MM.1S (cell line): Measurements from ENCODE around the gene MCM7.

Experiments
- DNase-seq: peaks from one replicate; pipeline ENCODE4 v3.0.0-alpha.2; 2015
- H2AFZ ChIP-seq: fragments of 300-600 bp; sonication (generic); 2 replicates; pipeline ENCODE4 v1.6.0; 2016; ENCODE audit warnings: antibody characterized with exemption, low read length
- H3F3A ChIP-seq: fragments of 300-600 bp; sonication (generic); 2 replicates; pipeline ENCODE4 v1.6.1; 2016; ENCODE audit warnings: mild to moderate bottlenecking, antibody characterized with exemption, low read length, moderate library complexity, mixed read lengths; ENCODE audit not compliant: insufficient read depth
- H3K27ac ChIP-seq: fragments of 300-600 bp; sonication (generic); 2 replicates; pipeline ENCODE4 v1.5.1; 2016; ENCODE audit warnings: mild to moderate bottlenecking, low read length
- H3K27me3 ChIP-seq: fragments of 300-600 bp; sonication (generic); replicated peaks from 2 replicates; pipeline ENCODE4 v1.6.0; 2016; ENCODE audit warnings: low read length; ENCODE audit not compliant: insufficient read depth
- H3K36me3 ChIP-seq: fragments of 300-600 bp; sonication (generic); replicated peaks from 2 replicates; pipeline ENCODE4 v1.6.1; 2016; ENCODE audit warnings: mild to moderate bottlenecking, low read length, mixed read lengths; ENCODE audit not compliant: insufficient read depth
- H3K4me1 ChIP-seq: fragments of 300-600 bp; sonication (generic); 2 replicates; pipeline ENCODE4 v1.6.1; 2016; ENCODE audit warnings: low read length, mixed read lengths
- H3K4me2 ChIP-seq: fragments of 300-600 bp; sonication (generic); 2 replicates; pipeline ENCODE4 v1.6.0; 2016; ENCODE audit warnings: low read depth, low read length
- H3K4me3 ChIP-seq: fragments of 300-600 bp; sonication (generic); 2 replicates; pipeline ENCODE4 v1.5.1; 2016; ENCODE audit warnings: low read length, mixed read lengths
- H3K79me2 ChIP-seq: fragments of 300-600 bp; sonication (generic); 2 replicates; pipeline ENCODE4 v1.6.1; 2016; ENCODE audit warnings: mixed run types, low read length, mixed read lengths
- H3K9ac ChIP-seq: fragments of 300-600 bp; sonication (generic); 2 replicates; pipeline ENCODE4 v1.6.1; 2016; ENCODE audit warnings: low read length, mixed read lengths
- H3K9me2 ChIP-seq: fragments of 300-600 bp; sonication (generic); replicated peaks from 2 replicates; pipeline ENCODE4 v1.6.1; 2016; ENCODE audit warnings: mild to moderate bottlenecking, low read length, mixed read lengths; ENCODE audit not compliant: insufficient read depth
- H3K9me3 ChIP-seq: fragments of 300-600 bp; sonication (generic); replicated peaks from 2 replicates; pipeline ENCODE4 v1.6.1; 2016; ENCODE audit warnings: mild to moderate bottlenecking, low read length, mixed read lengths; ENCODE audit not compliant: insufficient read depth
- H4K20me1 ChIP-seq: fragments of 300-600 bp; sonication (generic); 2 replicates; pipeline ENCODE4 v1.6.1; 2016; ENCODE audit warnings: mild to moderate bottlenecking, low read length, moderate library complexity, mixed read lengths; ENCODE audit not compliant: insufficient read depth
- CTCF ChIP-seq: fragments of 300-600 bp; sonication (generic); IDR thresholded peaks from 2 replicates; pipeline ENCODE4 v1.5.1; 2016; ENCODE audit warnings: antibody characterized with exemption, low read length, mixed read lengths
- EZH2 ChIP-seq: fragments of 300-600 bp; sonication (generic); optimal IDR thresholded peaks from 2 replicates; pipeline ENCODE3; 2017; ENCODE audit warnings: low read depth, mild to moderate bottlenecking, antibody characterized with exemption, low read length, mixed read lengths
- EZH2phosphoT487 ChIP-seq: fragments of 300-600 bp; sonication (generic); IDR thresholded peaks from 2 replicates; pipeline ENCODE4 v1.6.1; 2018; ENCODE audit warnings: antibody characterized with exemption, low read length

The MCM7 gene

GRCh38 chr7:100101016-100101862 lies at the start of gene MCM7, which contains the start of gene AP4M1:
MCM7 (minus strand) TSS chr7:100101397; CDS start chr7:100101294, 103 bp downstream.
AP4M1 (plus strand) TSS chr7:100101643; CDS start chr7:100101715, 72 bp downstream.
- no peak for TF ChIP-seq CTCF
- peak within 1 kb of the TSS; percentile 50; the same call in 1 of the 2 replicates for H2AFZ ChIP-seq
- H3K9me2 ChIP-seq: no peaks in the 10 kb centered on the region
- peaks cover 4% of the 10 kb centered on the region; the same call in 1 of the 2 replicates for H3F3A ChIP-seq
- peaks cover 9% of the 10 kb centered on the region; the same call in 1 of the 2 replicates for H4K20me1 ChIP-seq
- DNase-seq: peak; percentile 99
- peak within 1 kb of the TSS; percentile 100 for H3K9ac ChIP-seq
- H3K36me3 ChIP-seq: peaks cover 24% of the 10 kb centered on the region
- no peaks in the 10 kb centered on the region for H3K9me3 ChIP-seq
- H3K4me1 ChIP-seq: peaks cover 12% of the 10 kb centered on the region
- peaks cover 50% of the 10 kb centered on the region for H3K79me2 ChIP-seq
- H3K27ac ChIP-seq: peak within 1 kb of the TSS; percentile 95
- no peaks in the 10 kb centered on the region for H3K27me3 ChIP-seq
- H3K4me3 ChIP-seq: peak within 1 kb of the TSS; percentile 98
- peak within 1 kb of the TSS; percentile 92 for H3K4me2 ChIP-seq

GRCh38 chr7:100148559-100149328 lies 47.5 kb upstream of the MCM7 start, which contains the start of gene LAMTOR4:
LAMTOR4 (plus strand) TSS chr7:100148918; CDS start chr7:100148973, 55 bp downstream.
- H3K4me1 ChIP-seq: peaks cover 10% of the 10 kb centered on the region
- peak within 1 kb of the TSS; percentile 88 for H2AFZ ChIP-seq
- no peaks in the 10 kb centered on the region for H4K20me1 ChIP-seq
- H3K27me3 ChIP-seq: no peaks in the 10 kb centered on the region
- peaks cover 19% of the 10 kb centered on the region for H3K79me2 ChIP-seq
- no peak for TF ChIP-seq EZH2phosphoT487
- H3K9ac ChIP-seq: peak within 1 kb of the TSS; percentile 89
- peak within 1 kb of the TSS; percentile 85 for H3K4me3 ChIP-seq
- H3K36me3 ChIP-seq: no peaks in the 10 kb centered on the region
- no peaks in the 10 kb centered on the region for H3K9me3 ChIP-seq
- DNase-seq: peak; percentile 99
- no peaks in the 10 kb centered on the region for H3K9me2 ChIP-seq
- H3K27ac ChIP-seq: peak within 1 kb of the TSS; percentile 51; the same call in 1 of the 2 replicates
- H3F3A ChIP-seq: peaks cover 17% of the 10 kb centered on the region; the same call in 1 of the 2 replicates
- H3K4me2 ChIP-seq: peak within 1 kb of the TSS; percentile 93

- no peaks in the 10 kb centered on the region for H4K20me1 ChIP-seq
- peaks cover 18% of the 10 kb centered on the region for H3K79me2 ChIP-seq
- H3K9me3 ChIP-seq: no peaks in the 10 kb centered on the region
- peak overlapping the region; percentile 6; the same call in 1 of the 2 replicates for H3K27ac ChIP-seq
- peak overlapping the region; percentile 54 for H3K4me3 ChIP-seq
- TF ChIP-seq CTCF (no peak), EZH2phosphoT487 (no peak), EZH2 (no peak)
- peak overlapping the region; percentile 81 for H2AFZ ChIP-seq
- H3F3A ChIP-seq: peaks cover 17% of the 10 kb centered on the region; the same call in 1 of the 2 replicates
- peak overlapping the region; percentile 30; the same call in 1 of the 2 replicates for H3K9ac ChIP-seq
- H3K36me3 ChIP-seq: no peaks in the 10 kb centered on the region
- DNase-seq: no peak
- no peaks in the 10 kb centered on the region for H3K9me2 ChIP-seq
- H3K4me2 ChIP-seq: peak overlapping the region; percentile 73
- H3K27me3 ChIP-seq: no peaks in the 10 kb centered on the region
- peaks cover 10% of the 10 kb centered on the region for H3K4me1 ChIP-seq
Measured at GRCh38 chr7:100148225-100148558, 47.0 kb upstream of the MCM7 start.
